GM21723 (cell line): ENCODE data around the gene PLXNA3.
A peak's percentile ranks its signal among the peaks of the same experiment; 100 is the strongest.
"Not testable (repeated sequence)": the region's sequence is repeated elsewhere in the genome, so short reads cannot be mapped to it uniquely, and the experiment has no call there.

Experiments
- ATAC-seq: cut with Tn5 transposase; IDR thresholded peaks from one replicate; pipeline ENCODE4 v1.9.1; 2021; ENCODE audit warnings: mild to moderate bottlenecking, moderate library complexity; ENCODE audit not compliant: unreplicated experiment

Gene PLXNA3

GRCh38 chrX:154495472-154495922 lies 37.4 kb downstream of the PLXNA3 start:
- ATAC-seq, result no peak

GRCh38 chrX:154496591-154497137 lies 38.6 kb downstream of the PLXNA3 start:
- not testable (repeated sequence) for ATAC-seq

GRCh38 chrX:154501423-154501822 lies 43.3 kb downstream of the PLXNA3 start:
- not testable (repeated sequence) for ATAC-seq

- ATAC-seq, result no peak
Measured at GRCh38 chrX:154502098-154502497, 44.0 kb downstream of the PLXNA3 start.

GRCh38 chrX:154502989-154503388 lies 44.9 kb downstream of the PLXNA3 start:
- no peak for ATAC-seq

- ATAC-seq, result no peak
Measured at GRCh38 chrX:154505734-154506133, 47.7 kb downstream of the PLXNA3 start.

GRCh38 chrX:154506483-154507332 lies 48.6 kb downstream of the PLXNA3 start:
- ATAC-seq, result no peak

- no peak for ATAC-seq
Measured at GRCh38 chrX:154507673-154508383, 49.7 kb downstream of the PLXNA3 start.

- no peak for ATAC-seq
Measured at GRCh38 chrX:154508384-154508745, 50.3 kb downstream of the PLXNA3 start.

- no peak for ATAC-seq
Measured at GRCh38 chrX:154509455-154509854, 51.4 kb downstream of the PLXNA3 start.

GRCh38 chrX:154511761-154512160 lies 53.7 kb downstream of the PLXNA3 start:
- no peak for ATAC-seq

- ATAC-seq, result no peak
Measured at GRCh38 chrX:154512879-154513553, 54.9 kb downstream of the PLXNA3 start.

GRCh38 chrX:154513716-154514115 lies 55.6 kb downstream of the PLXNA3 start:
- ATAC-seq, result no peak

- peak; percentile 8 for ATAC-seq
Measured at GRCh38 chrX:154515090-154515965, 57.2 kb downstream of the PLXNA3 start.

GRCh38 chrX:154515966-154516655 lies 58.0 kb downstream of the PLXNA3 start, which contains the start of gene FAM3A:
Gene FAM3A, minus strand, starts transcription at chrX:154516232. Its CDS starts 460 bp downstream, at chrX:154515772.
- ATAC-seq, result peak; percentile 91

- ATAC-seq, result no peak
Measured at GRCh38 chrX:154516656-154517100, 58.6 kb downstream of the PLXNA3 start.

GRCh38 chrX:154517101-154517781 lies 59.2 kb downstream of the PLXNA3 start:
- ATAC-seq, result no peak

GRCh38 chrX:154519389-154519788 lies 61.3 kb downstream of the PLXNA3 start:
- no peak for ATAC-seq
